AG04450 (cell line): Measurements from ENCODE around the gene EEF1A2. TPM values are rescaled to one million over a fixed set of nuclear protein-coding genes. Genes with fewer than 3 reads are reported as not detected.

Experiments
- CTCF ChIA-PET: fragments of 300-600, 350-600 bp; formaldehyde crosslinking; extraction: SDS; loops from one replicate; lab custom pipeline; 2022; ENCODE audit warnings: antibody characterized with exemption, inconsistent platforms; lab: Charles Lee
- POLR2A ChIA-PET: fragments of 350-600 bp; formaldehyde crosslinking; extraction: SDS; loops from one replicate; lab custom pipeline; 2021; ENCODE audit warnings: antibody characterized with exemption, inconsistent platforms; lab: Yijun Ruan, JAX
- DNase-seq: peaks from one replicate; pipeline ENCODE4 v3.0.0-alpha.2; 2011; ENCODE audit warnings: low read depth, low spot score
- H3K27ac ChIP-seq: one replicate; pipeline ENCODE4 v1.5.1; 2012; ENCODE audit warnings: low read depth, low read length, control low read depth
- H3K27me3 ChIP-seq: one replicate; pipeline ENCODE4 v1.6.0; 2012; ENCODE audit warnings: low read length; ENCODE audit not compliant: control insufficient read depth, insufficient read depth
- H3K4me3 ChIP-seq: 2 replicates; pipeline ENCODE4 v1.5.1; 2011; ENCODE audit warnings: mild to moderate bottlenecking, low read depth, low read length, control low read depth
- H3K9me3 ChIP-seq: 2 replicates; pipeline ENCODE4 v1.5.1; 2012; ENCODE audit warnings: low read length; ENCODE audit not compliant: control insufficient read depth, insufficient read depth
- CTCF ChIP-seq: IDR thresholded peaks from 2 replicates; pipeline ENCODE4 v1.5.1; 2011; ENCODE audit warnings: low read depth, low read length, control low read depth, inconsistent platforms
- polyA plus RNA-seq: library from polyadenylated mRNA; depleted of rRNA; stranded (reverse); fragments of >200 nt; gene quantifications from 2 replicates; pipeline ENCODE4 v1.2.3, GENCODE V29; 2011

Gene EEF1A2
- polyA plus RNA-seq, 1 experiment: 0.94 TPM

- ChIA-PET POLR2A (no interaction called here), CTCF (no interaction called here)
- Histone ChIP-seq H3K27me3 (peaks cover 53% of the 10 kb centered on the region), H3K27ac (no peak overlapping the region), H3K9me3 (peaks cover 21% of the 10 kb centered on the region), H3K4me3 (no peak overlapping the region)
- no peak for DNase-seq
- no peak for TF ChIP-seq CTCF
Observed at GRCh38 chr20:63503524-63503923, 4.6 kb upstream of the EEF1A2 start.

GRCh38 chr20:63502671-63503172 lies 3.8 kb upstream of the EEF1A2 start:
- H3K27me3 ChIP-seq: peaks cover 58% of the 10 kb centered on the region
- H3K27ac ChIP-seq: no peak overlapping the region
- peaks cover 19% of the 10 kb centered on the region for H3K9me3 ChIP-seq
- no peak for DNase-seq
- no peak overlapping the region for H3K4me3 ChIP-seq
- ChIA-PET CTCF (no interaction called here), POLR2A (no interaction called here)
- TF ChIP-seq CTCF: no peak

- no peak overlapping the region for H3K27ac ChIP-seq
- DNase-seq: no peak
- no peak for TF ChIP-seq CTCF
- ChIA-PET POLR2A (no interaction called here), CTCF (no interaction called here)
- no peak overlapping the region for H3K4me3 ChIP-seq
- peaks cover 13% of the 10 kb centered on the region for H3K9me3 ChIP-seq
- peaks cover 53% of the 10 kb centered on the region for H3K27me3 ChIP-seq
Observed at GRCh38 chr20:63501818-63502670, 3.2 kb upstream of the EEF1A2 start.

- POLR2A ChIA-PET: no interaction called here
- no peak for DNase-seq
Observed at GRCh38 chr20:63500902-63501817, 2.3 kb upstream of the EEF1A2 start.

More at GRCh38 chr20:63500902-63501817, 2.3 kb upstream of the EEF1A2 start:
- peaks cover 50% of the 10 kb centered on the region for H3K27me3 ChIP-seq
- peaks cover 13% of the 10 kb centered on the region for H3K9me3 ChIP-seq
- H3K4me3 ChIP-seq: no peak overlapping the region
- no peak for TF ChIP-seq CTCF
- CTCF ChIA-PET: no interaction called here
- no peak overlapping the region for H3K27ac ChIP-seq
